Measurements from ENCODE around the gene SHANK1.

- TF ChIP-seq FOXP2 (optimal IDR thresholded peaks at IDR 0.05; ENCODE audit: borderline replicate concordance, extremely low read depth, extremely low read length, insufficient read depth) (no peak), REST (IDR thresholded peaks at IDR 0.05; ENCODE audit: insufficient read depth in 1 of 2, low read depth in 2 of 2, low read length in 2 of 2) (no peak), TAF1 (IDR thresholded peaks at IDR 0.05; ENCODE audit: borderline replicate concordance, insufficient read depth, low read length) (no peak), POLR2AphosphoS5 (IDR thresholded peaks at IDR 0.05; ENCODE audit: low read depth, low read length) (no peak)
These were observed 7.8 kb downstream of the SHANK1 start for GRCh38 chr19:50711805-50712204.

All from PFSK-1 (cell line).